IMR-90 (cell line): ENCODE measurements around the gene CEACAM16. TPM values are rescaled to one million over a fixed set of nuclear protein-coding genes. Genes with fewer than 3 reads are reported as not detected.
A peak's percentile ranks its signal among the peaks of the same experiment; 100 is the strongest.

ENCODE experiments used
- ATAC-seq: fragments of 200-7000 bp; cut with Tn5 transposase; 2 replicates; pipeline ENCODE4 v1.9.1; 2020; ENCODE audit warnings: low read depth, mild to moderate bottlenecking, moderate library complexity
- BruUV-seq: library from RNA; stranded (reverse); fragments of 400-500 nt; replicated peaks from 2 replicates; lab custom pipeline; 2021; lab: Mats Ljungman, UMichigan
- CTCF ChIA-PET: fragments of 300-600 bp; formaldehyde crosslinking; extraction: SDS; loops from one replicate; lab custom pipeline; 2021; ENCODE audit warnings: antibody characterized with exemption; lab: Yijun Ruan, JAX
- POLR2A ChIA-PET: fragments of 300-600 bp; sonication (Branson Sonifier 250); formaldehyde crosslinking; loops from one replicate; lab custom pipeline; 2022; ENCODE audit warnings: antibody characterized with exemption; ENCODE audit not compliant: unreplicated experiment; lab: Charles Lee
- DNase-seq: peaks from one replicate; pipeline ENCODE4 v3.0.0; 2013
- H2AFZ ChIP-seq: replicated peaks from 2 replicates; pipeline ENCODE3; 2013; ENCODE audit warnings: low read length, mild to moderate bottlenecking; ENCODE audit not compliant: poor library complexity
- H2AK5ac ChIP-seq: 2 replicates; pipeline ENCODE4 v1.6.1; 2013; ENCODE audit warnings: low read depth, low read length, inconsistent platforms
- H2AK9ac ChIP-seq: replicated peaks from 2 replicates; pipeline ENCODE3; 2013; ENCODE audit warnings: mild to moderate bottlenecking, low read depth, low read length, moderate library complexity; ENCODE audit not compliant: poor library complexity
- H2BK120ac ChIP-seq: 2 replicates; pipeline ENCODE4 v1.6.1; 2013; ENCODE audit warnings: low read depth, low read length, inconsistent platforms
- H2BK15ac ChIP-seq: 3 replicates; pipeline ENCODE4 v1.6.1; 2013; ENCODE audit warnings: low read depth, low read length, inconsistent platforms
- H2BK20ac ChIP-seq: 2 replicates; pipeline ENCODE4 v1.6.1; 2013; ENCODE audit warnings: low read depth, mild to moderate bottlenecking, inconsistent platforms, low read length, moderate library complexity
- H2BK5ac ChIP-seq: 2 replicates; pipeline ENCODE4 v1.6.1; 2013; ENCODE audit warnings: mild to moderate bottlenecking, low read depth, low read length, inconsistent platforms; ENCODE audit not compliant: poor library complexity, severe bottlenecking
- H3K14ac ChIP-seq: replicated peaks from 2 replicates; pipeline ENCODE4 v1.6.1; 2013; ENCODE audit warnings: low read depth, low read length, inconsistent platforms
- H3K18ac ChIP-seq: 2 replicates; pipeline ENCODE4 v1.6.1; 2013; ENCODE audit warnings: low read depth, low read length, control low read depth
- H3K23ac ChIP-seq: 2 replicates; pipeline ENCODE4 v1.6.1; 2013; ENCODE audit warnings: low read depth, low read length, inconsistent platforms
- H3K27ac ChIP-seq: 2 replicates; pipeline ENCODE4 v1.5.1; 2013; ENCODE audit warnings: mild to moderate bottlenecking, control low read depth, low read length; ENCODE audit not compliant: insufficient read depth
- H3K27me3 ChIP-seq: 2 replicates; pipeline ENCODE4 v1.6.1; 2013; ENCODE audit warnings: low read length; ENCODE audit not compliant: control insufficient read depth, insufficient read depth
- H3K36me3 ChIP-seq: 2 replicates; pipeline ENCODE4 v1.6.1; 2013; ENCODE audit warnings: low read length, mixed read lengths; ENCODE audit not compliant: control insufficient read depth, insufficient read depth
- H3K4ac ChIP-seq: 2 replicates; pipeline ENCODE4 v1.6.1; 2013; ENCODE audit warnings: low read depth, low read length, inconsistent platforms
- H3K4me1 ChIP-seq: 2 replicates; pipeline ENCODE4 v1.6.1; 2013; ENCODE audit warnings: low read length, mixed read lengths; ENCODE audit not compliant: control insufficient read depth, insufficient read depth
- H3K4me2 ChIP-seq: 2 replicates; pipeline ENCODE4 v1.6.1; 2013; ENCODE audit warnings: low read depth, mild to moderate bottlenecking, control low read depth, low read length, moderate library complexity
- H3K4me3 ChIP-seq: 2 replicates; pipeline ENCODE4 v1.5.1; 2013; ENCODE audit warnings: low read depth, mild to moderate bottlenecking, control low read depth, low read length, moderate library complexity; ENCODE audit not compliant: insufficient read depth
- H3K56ac ChIP-seq: 2 replicates; pipeline ENCODE4 v1.6.1; 2013; ENCODE audit warnings: low read length, inconsistent platforms; ENCODE audit not compliant: insufficient read depth; ENCODE audit errors: extremely low read depth
- H3K79me1 ChIP-seq, 2 experiments: 2 replicates each; pipeline ENCODE4 v1.6.1; 2013; ENCODE audit warnings: low read length in 2 of 2, inconsistent platforms in 1 of 2, low read depth in 1 of 2
- H3K9ac ChIP-seq: 2 replicates; pipeline ENCODE4 v1.6.1; 2013; ENCODE audit warnings: low read depth, low read length, control low read depth
- H3K9me1 ChIP-seq: 2 replicates; pipeline ENCODE4 v1.6.1; 2013; ENCODE audit warnings: low read length, inconsistent platforms; ENCODE audit not compliant: insufficient read depth
- H3K9me3 ChIP-seq: 2 replicates; pipeline ENCODE4 v1.6.1; 2013; ENCODE audit warnings: low read length; ENCODE audit not compliant: control insufficient read depth, insufficient read depth
- H4K20me1 ChIP-seq: 2 replicates; pipeline ENCODE4 v1.6.1; 2013; ENCODE audit warnings: low read length, inconsistent platforms; ENCODE audit not compliant: insufficient read depth
- H4K5ac ChIP-seq: 2 replicates; pipeline ENCODE4 v1.6.1; 2013; ENCODE audit warnings: mild to moderate bottlenecking, low read depth, low read length, control low read depth
- H4K8ac ChIP-seq, 2 experiments: 2 replicates each; pipeline ENCODE4 v1.6.1; 2013; ENCODE audit warnings: low read depth in 2 of 2, low read length in 2 of 2, control low read depth in 1 of 2, inconsistent platforms in 1 of 2
- H4K91ac ChIP-seq: 2 replicates; pipeline ENCODE4 v1.6.1; 2013; ENCODE audit warnings: low read depth, low read length, inconsistent platforms; ENCODE audit not compliant: insufficient read depth
- CEBPB ChIP-seq: IDR thresholded peaks from 2 replicates; pipeline ENCODE4 v1.6.1; 2012; ENCODE audit warnings: low read depth, low read length, improper control_type of control experiment
- ELK1 ChIP-seq: fragments of 150-350 bp; IDR thresholded peaks from 2 replicates; pipeline ENCODE4 v1.6.1; 2016; ENCODE audit warnings: low read depth, mild to moderate bottlenecking, low read length, moderate library complexity, borderline replicate concordance
- MAFK ChIP-seq: IDR thresholded peaks from 2 replicates; pipeline ENCODE4 v1.6.1; 2012; ENCODE audit warnings: low read depth, low read length, improper control_type of control experiment
- MAZ ChIP-seq: IDR thresholded peaks from 2 replicates; pipeline ENCODE4 v1.6.1; 2012; ENCODE audit warnings: low read depth, mild to moderate bottlenecking, low read length, improper control_type of control experiment, moderate library complexity, borderline replicate concordance
- POLR2A ChIP-seq: IDR thresholded peaks from 2 replicates; pipeline ENCODE4 v1.6.1; 2012; ENCODE audit warnings: mild to moderate bottlenecking, low read depth, low read length
- RFX5 ChIP-seq: IDR thresholded peaks from 2 replicates; pipeline ENCODE4 v1.8.0; 2012; ENCODE audit warnings: low read depth, mild to moderate bottlenecking, low read length, moderate library complexity
- SMC3 ChIP-seq: fragments of 150-350 bp; IDR thresholded peaks from 2 replicates; pipeline ENCODE4 v1.6.1; 2016; ENCODE audit warnings: low read depth, mild to moderate bottlenecking, antibody characterized with exemption, low read length, moderate library complexity
- WGBS, 2 experiments: methylation state at CpG; one replicate each; pipeline versions ENCODE4 v1.1.5 to v1.1.7; 2013; ENCODE audit warnings: missing lambda C conversion rate in 2 of 2; ENCODE audit not compliant: insufficient read length in 1 of 2; ENCODE audit errors: extremely low coverage in 2 of 2; 5-methylcytosine and 5-hydroxymethylcytosine counted together
- dilution Hi-C: fragments of 300-500 bp; cut with HindIII; formaldehyde crosslinking; loops from one replicate; pipeline ENCODE4 v1.14.3; 2018; ENCODE audit warnings: low sequenced_read_pairs; ENCODE audit not compliant: unreplicated experiment
- in situ Hi-C: fragments of 300-500 bp; cut with MboI; formaldehyde crosslinking; loops from 3 replicates; pipeline ENCODE4 v1.14.3; 2019; ENCODE audit warnings: low sequenced_read_pairs, inconsistent platforms, mixed read lengths
- intact Hi-C: fragments of 100-400 bp; cut with micrococcal nuclease; formaldehyde crosslinking; loops from 2 replicates; pipeline ENCODE4 v1.10.0; 2022
- polyA plus RNA-seq, 3 experiments: library from polyadenylated mRNA; depleted of rRNA; stranded (reverse); fragments of >200 nt; gene quantifications; 2 replicates each; pipeline ENCODE4 v1.2.3, GENCODE V29; 2012; ENCODE audit warnings: low replicate concordance in 1 of 3
- total RNA-seq: library from RNA; depleted of rRNA; stranded (reverse); fragments of >200 nt; gene quantifications from 2 replicates; pipeline ENCODE4 v1.2.3, GENCODE V29; 2012

The CEACAM16 gene
- total and polyA plus RNA-seq, 2 of the 4 experiments (the other 2 are of a cell fraction): not detected

- WGBS, 2 experiments: 50% methylated on average over 2 of the region's 5 CpGs; no CpG with 5 or more reads in 1 of the 2 experiments
- H3K4me3 ChIP-seq: no peak overlapping the region
- H2BK15ac ChIP-seq: no peak overlapping the region
- no peaks in the 10 kb centered on the region for H3K79me1 ChIP-seq
- H4K91ac ChIP-seq: no peak overlapping the region
- in situ Hi-C loops (no loop called here), dilution Hi-C loops (no loop called here), intact Hi-C loops (no loop called here)
- no peak overlapping the region for H4K5ac ChIP-seq
- CTCF ChIA-PET: no interaction called here
- no peak overlapping the region for H3K23ac ChIP-seq
- H3K56ac ChIP-seq: no peak overlapping the region
- no peak overlapping the region for H2BK120ac ChIP-seq
- DNase-seq: no peak
- H2BK5ac ChIP-seq: no peak overlapping the region
- H2BK20ac ChIP-seq: no peak overlapping the region
- no peak overlapping the region for H3K14ac ChIP-seq
- no peaks in the 10 kb centered on the region for H4K20me1 ChIP-seq
- H3K9me1 ChIP-seq: 0 out of 2 replicates have a peak, but pooled peaks cover 3% of the 10 kb centered on the region
- peak overlapping the region; percentile 30; the same call in 1 of the 2 replicates for H2AK5ac ChIP-seq
- no peak for ATAC-seq
- POLR2A ChIA-PET: no interaction called here
- no peak overlapping the region for H2AFZ ChIP-seq
- no peak overlapping the region for H2AK9ac ChIP-seq
- H3K18ac ChIP-seq: no peak overlapping the region
- no peaks in the 10 kb centered on the region for H3K27me3 ChIP-seq
- H3K27ac ChIP-seq: no peak overlapping the region
- H3K4me1 ChIP-seq: peaks cover 1% of the 10 kb centered on the region; the same call in 1 of the 2 replicates
- H3K4me2 ChIP-seq: no peak overlapping the region
- H3K9ac ChIP-seq: no peak overlapping the region
- H3K9me3 ChIP-seq: no peaks in the 10 kb centered on the region
- H3K4ac ChIP-seq: no peak overlapping the region; the same call in 1 of the 2 replicates
- no peak overlapping the region for H4K8ac ChIP-seq
- H3K36me3 ChIP-seq: no peaks in the 10 kb centered on the region
- no TSS peak for BruUV-seq
- no peak for TF ChIP-seq CEBPB
- no peak for TF ChIP-seq POLR2A
- TF ChIP-seq MAZ: no peak
- TF ChIP-seq ELK1: no peak
- TF ChIP-seq SMC3: no peak
- TF ChIP-seq MAFK: no peak
- no peak for TF ChIP-seq RFX5
Observed at GRCh38 chr19:44731622-44732021, 32.7 kb downstream of the CEACAM16 start.
